ENCODE data around the gene PPP1R9B. TPM values are rescaled to one million over a fixed set of nuclear protein-coding genes. Genes with fewer than 3 reads are reported as not detected.

PPP1R9B gene
- total and polyA plus RNA-seq, 2 experiments from 2014 or later = 5.1 to 26.2 TPM

DNA sequence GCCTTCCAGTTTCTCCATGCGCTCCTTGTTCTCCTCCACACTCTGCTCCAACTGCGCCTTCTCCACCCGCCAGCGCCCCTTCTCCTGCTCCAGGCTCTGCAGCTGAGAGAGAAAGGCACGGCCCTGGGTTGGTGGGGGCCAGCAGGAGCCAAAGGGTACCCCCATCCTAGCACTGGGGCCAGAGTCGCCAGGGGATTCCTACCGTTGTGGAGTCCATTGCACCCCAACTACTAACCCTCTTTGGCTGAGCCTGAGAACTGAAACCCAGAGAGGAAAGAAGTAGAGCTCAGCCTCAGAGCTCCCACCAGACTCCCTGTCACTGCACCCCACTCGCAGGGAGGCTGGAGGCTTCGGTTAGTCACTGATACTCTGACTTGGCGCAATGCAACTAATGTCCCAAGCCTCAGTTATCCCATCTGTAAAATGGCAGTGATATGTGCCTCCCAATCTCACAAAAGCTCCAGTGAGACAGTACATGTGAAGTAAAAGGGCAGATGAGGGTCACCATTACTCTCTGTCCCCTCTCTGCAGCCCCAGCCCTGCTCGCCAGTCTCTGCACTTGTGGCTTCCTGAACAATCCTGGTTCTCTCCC, 14.3 kb downstream of the PPP1R9B start:
- Histone ChIP-seq H3K27ac (no peak overlapping the region), H3K9me3 (ENCODE audit: low read depth) (no peaks in the 10 kb centered on the region), H3K27me3 (no peaks in the 10 kb centered on the region), H3K4me3 (no peak overlapping the region), H3K4me1 (ENCODE audit: insufficient read depth) (peaks cover 6% of the 10 kb centered on the region), H3K9me2 (replicated peaks; ENCODE audit: insufficient read depth) (no peaks in the 10 kb centered on the region), H2AFZ (no peak overlapping the region), H3K36me3 (replicated peaks; ENCODE audit: insufficient read depth, low read depth) (no peaks in the 10 kb centered on the region), H4K20me1 (ENCODE audit: insufficient read depth, poor library complexity, severe bottlenecking) (peaks cover 4% of the 10 kb centered on the region), H3K4me2 (no peak overlapping the region), H3K79me2 (no peaks in the 10 kb centered on the region)
- 97% methylated on average over 11 of the region's 11 CpGs for WGBS (ENCODE audit: low lambda C conversion rate, missing lambda C conversion rate)
- no peak for DNase-seq (ENCODE audit: low spot score)
- TF ChIP-seq EZH2phosphoT487 (IDR thresholded peaks at IDR 0.05; ENCODE audit: low read depth, severe bottlenecking, unreplicated experiment) (no peak), EZH2 (IDR thresholded peaks at IDR 0.05; ENCODE audit: borderline replicate concordance) (no peak)
- TF ChIP-seq, protein P1, sequence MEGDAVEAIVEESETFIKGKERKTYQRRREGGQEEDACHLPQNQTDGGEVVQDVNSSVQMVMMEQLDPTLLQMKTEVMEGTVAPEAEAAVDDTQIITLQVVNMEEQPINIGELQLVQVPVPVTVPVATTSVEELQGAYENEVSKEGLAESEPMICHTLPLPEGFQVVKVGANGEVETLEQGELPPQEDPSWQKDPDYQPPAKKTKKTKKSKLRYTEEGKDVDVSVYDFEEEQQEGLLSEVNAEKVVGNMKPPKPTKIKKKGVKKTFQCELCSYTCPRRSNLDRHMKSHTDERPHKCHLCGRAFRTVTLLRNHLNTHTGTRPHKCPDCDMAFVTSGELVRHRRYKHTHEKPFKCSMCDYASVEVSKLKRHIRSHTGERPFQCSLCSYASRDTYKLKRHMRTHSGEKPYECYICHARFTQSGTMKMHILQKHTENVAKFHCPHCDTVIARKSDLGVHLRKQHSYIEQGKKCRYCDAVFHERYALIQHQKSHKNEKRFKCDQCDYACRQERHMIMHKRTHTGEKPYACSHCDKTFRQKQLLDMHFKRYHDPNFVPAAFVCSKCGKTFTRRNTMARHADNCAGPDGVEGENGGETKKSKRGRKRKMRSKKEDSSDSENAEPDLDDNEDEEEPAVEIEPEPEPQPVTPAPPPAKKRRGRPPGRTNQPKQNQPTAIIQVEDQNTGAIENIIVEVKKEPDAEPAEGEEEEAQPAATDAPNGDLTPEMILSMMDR (IDR thresholded peaks at IDR 0.05; ENCODE audit: poor library complexity) = no peak

DNA sequence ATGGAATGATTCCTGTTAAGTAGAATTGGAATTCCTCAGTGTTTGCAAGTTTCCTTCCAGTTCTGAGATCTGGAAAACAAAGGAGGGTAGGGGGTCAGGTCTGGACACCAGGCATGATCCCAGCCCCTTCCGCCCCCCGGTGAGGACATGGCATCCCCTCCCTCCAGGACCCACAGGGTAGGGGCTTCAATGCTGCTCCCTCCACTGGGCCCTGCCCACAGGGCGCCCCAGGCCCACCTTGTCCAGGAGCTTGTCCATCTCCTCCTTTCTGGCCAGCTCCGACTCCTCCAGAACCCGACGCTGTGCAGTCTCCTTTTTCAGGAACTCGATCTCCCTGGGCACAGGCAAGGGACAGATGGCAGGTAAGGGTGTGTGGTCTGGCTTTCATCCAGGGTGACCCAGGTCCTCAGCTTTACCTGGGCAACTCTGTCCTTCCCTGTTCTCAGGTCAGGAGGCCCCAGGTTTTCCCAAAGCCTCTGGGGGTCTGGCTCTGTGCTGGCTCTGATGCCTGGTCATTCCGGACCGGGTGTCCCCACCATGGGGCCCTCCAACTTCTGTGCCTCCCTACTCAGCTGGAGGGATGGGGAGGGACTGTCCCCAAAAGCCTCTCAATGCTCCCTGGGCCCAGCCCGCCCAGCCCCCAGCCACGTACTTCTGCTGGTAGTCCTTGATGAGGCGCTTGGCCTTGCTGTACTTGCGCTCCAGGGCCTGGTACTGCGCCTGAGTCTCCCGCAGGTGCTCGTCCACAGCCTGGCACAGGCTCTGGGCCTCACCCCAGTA, 15.0 kb downstream of the PPP1R9B start:
- peaks cover 4% of the 10 kb centered on the region for H4K20me1 ChIP-seq (ENCODE audit: insufficient read depth, poor library complexity, severe bottlenecking)

DNA sequence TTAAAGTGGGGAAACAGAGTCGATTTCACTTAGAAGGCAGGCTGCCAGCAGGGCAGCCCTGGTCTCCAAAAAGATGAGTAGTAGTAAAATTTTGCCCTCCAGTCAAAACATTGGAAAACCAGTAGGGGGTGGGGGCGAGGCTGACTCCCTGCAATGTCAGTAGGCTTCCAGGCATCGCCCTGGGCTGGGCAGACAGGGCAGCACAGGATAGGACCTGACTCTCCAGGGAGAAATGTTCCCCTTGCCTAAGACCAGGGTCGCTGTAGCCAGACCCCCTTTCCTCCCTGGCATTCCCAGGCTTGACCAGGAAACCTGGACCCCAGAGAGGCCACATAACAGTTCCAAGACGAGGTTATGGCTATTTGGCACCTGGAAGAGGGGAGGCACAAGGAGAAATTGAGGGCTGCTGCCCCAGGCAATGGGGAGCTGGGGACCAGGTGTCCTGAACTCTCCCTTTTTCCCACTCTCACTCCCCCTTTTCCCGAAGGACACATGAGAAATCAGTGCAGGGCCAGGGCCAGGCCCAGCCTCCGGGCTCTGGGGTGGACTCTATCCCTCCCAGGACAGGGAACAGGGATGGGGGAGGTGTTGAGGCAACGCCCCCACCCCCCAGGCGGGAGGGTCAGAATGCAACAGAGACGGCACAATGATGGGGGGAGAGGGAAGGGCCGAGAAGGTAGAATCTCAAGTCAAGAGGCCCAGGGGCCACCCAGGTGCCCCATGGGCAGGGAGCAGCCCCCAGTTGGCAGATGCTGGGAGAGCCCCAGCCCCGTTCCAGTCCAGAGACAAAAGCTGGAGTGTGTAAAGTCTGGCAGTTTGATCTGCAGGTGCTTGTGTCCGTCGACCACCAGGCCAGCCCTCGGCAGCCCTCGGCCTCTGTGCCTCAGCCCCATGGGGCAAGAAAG, 16.0 kb downstream of the PPP1R9B start:
- Histone ChIP-seq H3K27me3 (peaks cover 3% of the 10 kb centered on the region), H3K79me2 (no peaks in the 10 kb centered on the region), H3K4me3 (no peak overlapping the region), H3K9me3 (ENCODE audit: low read depth) (no peaks in the 10 kb centered on the region), H2AFZ (no peak overlapping the region), H3K4me2 (no peak overlapping the region), H3K27ac (no peak overlapping the region), H3K4me1 (ENCODE audit: insufficient read depth) (peaks cover 12% of the 10 kb centered on the region), H4K20me1 (ENCODE audit: insufficient read depth, poor library complexity, severe bottlenecking) (peaks cover under 1% of the 10 kb centered on the region), H3K36me3 (replicated peaks; ENCODE audit: insufficient read depth, low read depth) (no peaks in the 10 kb centered on the region), H3K9me2 (replicated peaks; ENCODE audit: insufficient read depth) (no peaks in the 10 kb centered on the region)
- WGBS (ENCODE audit: low lambda C conversion rate, missing lambda C conversion rate) = 79% methylated on average over 15 of the region's 16 CpGs
- no peak for DNase-seq (ENCODE audit: low spot score)
- TF ChIP-seq, protein P1 (IDR thresholded peaks at IDR 0.05; ENCODE audit: poor library complexity) = no peak
- TF ChIP-seq EZH2phosphoT487 (IDR thresholded peaks at IDR 0.05; ENCODE audit: low read depth, severe bottlenecking, unreplicated experiment) = no peak
- TF ChIP-seq EZH2 (IDR thresholded peaks at IDR 0.05; ENCODE audit: borderline replicate concordance) = no peak

More for the DNA sequence above, 15.0 kb downstream of the PPP1R9B start:
- Histone ChIP-seq H3K27ac (no peak overlapping the region), H2AFZ (no peak overlapping the region), H3K79me2 (no peaks in the 10 kb centered on the region), H3K9me2 (replicated peaks; ENCODE audit: insufficient read depth) (no peaks in the 10 kb centered on the region), H3K4me1 (ENCODE audit: insufficient read depth) (peaks cover 6% of the 10 kb centered on the region), H3K4me3 (no peak overlapping the region), H3K27me3 (no peaks in the 10 kb centered on the region), H3K9me3 (ENCODE audit: low read depth) (no peaks in the 10 kb centered on the region), H3K4me2 (no peak overlapping the region), H3K36me3 (replicated peaks; ENCODE audit: insufficient read depth, low read depth) (no peaks in the 10 kb centered on the region)
- 87% methylated on average over 11 of the region's 16 CpGs for WGBS (ENCODE audit: low lambda C conversion rate, missing lambda C conversion rate)
- no peak for DNase-seq (ENCODE audit: low spot score)
- TF ChIP-seq EZH2 (IDR thresholded peaks at IDR 0.05; ENCODE audit: borderline replicate concordance) (no peak), EZH2phosphoT487 (IDR thresholded peaks at IDR 0.05; ENCODE audit: low read depth, severe bottlenecking, unreplicated experiment) (no peak)
- TF ChIP-seq, protein P1 (IDR thresholded peaks at IDR 0.05; ENCODE audit: poor library complexity) = no peak

Measured in hepatocyte (in vitro differentiated cells).